Osteocyte (in vitro differentiated cells): ENCODE measurements around the gene B3GNT5. TPM values are rescaled to one million over a fixed set of nuclear protein-coding genes. Genes with fewer than 3 reads are reported as not detected.

Experiments used
- DNase-seq: peaks from one replicate; pipeline ENCODE4 v3.0.0; 2021; ENCODE audit warnings: mixed read lengths; ENCODE audit not compliant: unreplicated experiment; ENCODE audit errors: extremely low spot score
- H3K27ac Mint-ChIP-seq: one replicate; pipeline ENCODE4 v1.8.0; 2021; ENCODE audit warnings: mild to moderate bottlenecking, mixed read lengths; ENCODE audit not compliant: unreplicated experiment
- H3K27me3 Mint-ChIP-seq: one replicate; pipeline ENCODE4 v1.8.0; 2021; ENCODE audit warnings: mixed read lengths; ENCODE audit not compliant: unreplicated experiment
- H3K36me3 Mint-ChIP-seq: one replicate; pipeline ENCODE4 v1.8.0; 2021; ENCODE audit warnings: mixed read lengths; ENCODE audit not compliant: unreplicated experiment
- H3K4me1 Mint-ChIP-seq: one replicate; pipeline ENCODE4 v1.8.0; 2021; ENCODE audit warnings: mixed read lengths; ENCODE audit not compliant: unreplicated experiment
- H3K4me3 Mint-ChIP-seq: one replicate; pipeline ENCODE4 v1.8.0; 2021; ENCODE audit warnings: mild to moderate bottlenecking, moderate library complexity, mixed read lengths; ENCODE audit not compliant: unreplicated experiment
- H3K9me3 Mint-ChIP-seq: one replicate; pipeline ENCODE4 v1.8.0; 2021; ENCODE audit warnings: mixed read lengths; ENCODE audit not compliant: unreplicated experiment
- total RNA-seq: library from RNA; stranded (reverse); gene quantifications from 2 replicates; pipeline ENCODE4 v1.2.1, GENCODE V29; 2021
- TF ChIP-seq, protein P1 (sequence below): fragments of 200-600 bp; sonication (generic); IDR thresholded peaks from 2 replicates; pipeline ENCODE4 v1.5.0; 2021; ENCODE audit warnings: antibody characterized with exemption, mild to moderate bottlenecking, moderate library complexity

The B3GNT5 gene
- total RNA-seq, 1 donor from 2014 or later, result 20.6 TPM

DNA sequence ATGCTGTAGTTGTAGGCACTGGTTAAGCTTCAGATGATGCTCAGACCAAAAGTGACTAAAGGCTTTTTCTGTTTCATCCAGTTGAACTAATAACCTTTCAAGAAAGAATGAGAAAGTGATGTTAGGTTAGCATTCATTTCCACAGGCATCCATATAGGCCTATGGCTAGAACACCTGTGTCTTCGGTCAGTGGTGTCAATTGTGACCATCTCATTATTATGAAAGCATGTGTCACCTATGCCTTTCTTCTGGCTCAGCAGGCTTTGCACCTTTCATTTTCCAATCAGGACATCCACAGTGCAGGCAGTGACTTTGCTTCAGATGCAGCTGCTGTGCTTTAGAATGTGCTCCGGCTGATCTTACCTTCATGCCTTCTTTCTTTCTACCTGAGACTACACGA lies 57.9 kb downstream of the B3GNT5 start:
- no peaks in the 10 kb centered on the region for H3K9me3 Mint-ChIP-seq
- TF ChIP-seq, protein P1, sequence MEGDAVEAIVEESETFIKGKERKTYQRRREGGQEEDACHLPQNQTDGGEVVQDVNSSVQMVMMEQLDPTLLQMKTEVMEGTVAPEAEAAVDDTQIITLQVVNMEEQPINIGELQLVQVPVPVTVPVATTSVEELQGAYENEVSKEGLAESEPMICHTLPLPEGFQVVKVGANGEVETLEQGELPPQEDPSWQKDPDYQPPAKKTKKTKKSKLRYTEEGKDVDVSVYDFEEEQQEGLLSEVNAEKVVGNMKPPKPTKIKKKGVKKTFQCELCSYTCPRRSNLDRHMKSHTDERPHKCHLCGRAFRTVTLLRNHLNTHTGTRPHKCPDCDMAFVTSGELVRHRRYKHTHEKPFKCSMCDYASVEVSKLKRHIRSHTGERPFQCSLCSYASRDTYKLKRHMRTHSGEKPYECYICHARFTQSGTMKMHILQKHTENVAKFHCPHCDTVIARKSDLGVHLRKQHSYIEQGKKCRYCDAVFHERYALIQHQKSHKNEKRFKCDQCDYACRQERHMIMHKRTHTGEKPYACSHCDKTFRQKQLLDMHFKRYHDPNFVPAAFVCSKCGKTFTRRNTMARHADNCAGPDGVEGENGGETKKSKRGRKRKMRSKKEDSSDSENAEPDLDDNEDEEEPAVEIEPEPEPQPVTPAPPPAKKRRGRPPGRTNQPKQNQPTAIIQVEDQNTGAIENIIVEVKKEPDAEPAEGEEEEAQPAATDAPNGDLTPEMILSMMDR, result no peak
- no peaks in the 10 kb centered on the region for H3K27me3 Mint-ChIP-seq
- H3K27ac Mint-ChIP-seq, result no peak overlapping the region
- no peaks in the 10 kb centered on the region for H3K36me3 Mint-ChIP-seq
- H3K4me1 Mint-ChIP-seq, result peaks cover 6% of the 10 kb centered on the region
- H3K4me3 Mint-ChIP-seq, result no peak overlapping the region
- no peak for DNase-seq

DNA sequence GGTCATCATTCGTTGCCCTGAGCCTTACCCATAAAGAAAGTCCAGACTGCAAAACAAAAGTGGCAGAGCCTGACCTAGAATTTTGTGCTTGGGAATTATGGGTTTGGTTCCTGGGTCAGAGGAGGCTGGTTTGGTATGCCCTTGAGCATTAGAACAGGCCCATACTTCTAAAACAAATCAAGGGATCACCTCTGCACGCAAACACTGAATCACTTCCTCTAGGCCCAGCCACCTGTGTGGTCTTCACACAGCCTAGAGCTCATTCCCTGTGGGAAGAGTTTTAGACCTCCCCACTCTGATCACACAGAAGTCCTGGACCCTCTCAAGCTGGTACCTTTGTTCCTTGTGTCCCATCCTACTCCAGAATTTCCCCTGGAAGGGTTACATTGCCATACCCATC lies 59.4 kb downstream of the B3GNT5 start:
- Mint-ChIP-seq H3K27ac (no peak overlapping the region), H3K36me3 (no peaks in the 10 kb centered on the region), H3K4me1 (no peaks in the 10 kb centered on the region), H3K9me3 (no peaks in the 10 kb centered on the region), H3K27me3 (no peaks in the 10 kb centered on the region), H3K4me3 (no peak overlapping the region)
- no peak for DNase-seq
- TF ChIP-seq, protein P1, result no peak

DNA sequence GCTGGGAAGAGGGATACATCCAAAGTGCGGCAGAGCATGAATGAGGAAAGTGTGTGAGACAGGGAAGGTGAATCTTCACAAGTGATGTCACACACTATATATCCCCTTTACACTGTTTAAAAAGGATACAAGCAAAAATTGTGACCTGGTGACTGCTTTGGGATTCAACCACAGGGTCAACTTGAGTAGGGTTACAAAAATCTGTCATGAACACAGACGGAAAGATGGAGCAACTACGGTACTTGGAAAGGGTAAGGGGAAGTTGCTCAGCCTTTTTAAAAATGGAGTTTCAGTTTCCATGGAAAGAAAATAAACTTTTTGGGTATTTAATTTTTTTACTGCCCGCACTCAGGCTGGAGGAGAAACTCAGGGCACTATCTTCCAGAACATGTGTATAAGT lies 60.3 kb downstream of the B3GNT5 start:
- H3K4me3 Mint-ChIP-seq, result no peak overlapping the region
- TF ChIP-seq, protein P1, result no peak
- no peak overlapping the region for H3K27ac Mint-ChIP-seq
- no peaks in the 10 kb centered on the region for H3K9me3 Mint-ChIP-seq
- no peaks in the 10 kb centered on the region for H3K36me3 Mint-ChIP-seq
- no peak for DNase-seq
- no peaks in the 10 kb centered on the region for H3K4me1 Mint-ChIP-seq
- no peaks in the 10 kb centered on the region for H3K27me3 Mint-ChIP-seq

- Mint-ChIP-seq H3K27ac (no peak overlapping the region), H3K36me3 (no peaks in the 10 kb centered on the region)
Observed at GRCh38 chr3:183313764-183314163, 60.7 kb downstream of the B3GNT5 start.

DNA sequence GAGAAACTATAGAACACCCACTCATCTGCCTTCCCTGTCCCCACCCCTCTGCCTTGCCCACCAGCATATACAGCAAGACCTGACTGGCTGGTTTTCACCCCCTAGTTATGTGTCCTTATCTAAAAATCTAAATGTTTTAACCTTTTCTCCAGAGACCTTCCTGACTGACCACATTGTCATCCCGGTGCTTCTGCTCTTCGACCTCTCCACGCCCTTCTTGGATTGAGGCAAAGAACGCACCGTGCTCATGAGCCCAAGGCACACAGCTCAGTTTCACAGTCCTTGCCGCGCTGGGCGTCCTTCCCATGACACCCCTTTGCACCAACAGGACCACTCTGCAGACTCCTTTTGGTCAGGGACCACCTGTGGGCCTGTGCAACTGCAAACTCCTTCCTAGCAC lies 62.7 kb downstream of the B3GNT5 start:
- Mint-ChIP-seq H3K4me1 (no peaks in the 10 kb centered on the region), H3K27me3 (no peaks in the 10 kb centered on the region)

More at GRCh38 chr3:183313764-183314163, 60.7 kb downstream of the B3GNT5 start:
- no peak overlapping the region for H3K4me3 Mint-ChIP-seq
- H3K9me3 Mint-ChIP-seq, result no peaks in the 10 kb centered on the region
- no peak for DNase-seq
- TF ChIP-seq, protein P1, result no peak
- H3K4me1 Mint-ChIP-seq, result no peaks in the 10 kb centered on the region
- H3K27me3 Mint-ChIP-seq, result no peaks in the 10 kb centered on the region

More for the DNA sequence above, 62.7 kb downstream of the B3GNT5 start:
- TF ChIP-seq, protein P1, result no peak
- Mint-ChIP-seq H3K9me3 (no peaks in the 10 kb centered on the region), H3K36me3 (no peaks in the 10 kb centered on the region), H3K27ac (no peak overlapping the region), H3K4me3 (no peak overlapping the region)
- no peak for DNase-seq
